22Rv1 (cell line): Measurements from ENCODE around the gene UBE4B.

Experiments used
- ZFX ChIP-seq: fragments of 450-650 bp; IDR thresholded peaks from 2 replicates; pipeline ENCODE4 v1.6.1; 2017; ENCODE audit warnings: antibody characterized with exemption, borderline replicate concordance
- TF ChIP-seq, protein P1 (sequence below): fragments of 450-650 bp; IDR thresholded peaks from 2 replicates; pipeline ENCODE4 v1.5.1; 2017; ENCODE audit warnings: mild to moderate bottlenecking

DNA sequence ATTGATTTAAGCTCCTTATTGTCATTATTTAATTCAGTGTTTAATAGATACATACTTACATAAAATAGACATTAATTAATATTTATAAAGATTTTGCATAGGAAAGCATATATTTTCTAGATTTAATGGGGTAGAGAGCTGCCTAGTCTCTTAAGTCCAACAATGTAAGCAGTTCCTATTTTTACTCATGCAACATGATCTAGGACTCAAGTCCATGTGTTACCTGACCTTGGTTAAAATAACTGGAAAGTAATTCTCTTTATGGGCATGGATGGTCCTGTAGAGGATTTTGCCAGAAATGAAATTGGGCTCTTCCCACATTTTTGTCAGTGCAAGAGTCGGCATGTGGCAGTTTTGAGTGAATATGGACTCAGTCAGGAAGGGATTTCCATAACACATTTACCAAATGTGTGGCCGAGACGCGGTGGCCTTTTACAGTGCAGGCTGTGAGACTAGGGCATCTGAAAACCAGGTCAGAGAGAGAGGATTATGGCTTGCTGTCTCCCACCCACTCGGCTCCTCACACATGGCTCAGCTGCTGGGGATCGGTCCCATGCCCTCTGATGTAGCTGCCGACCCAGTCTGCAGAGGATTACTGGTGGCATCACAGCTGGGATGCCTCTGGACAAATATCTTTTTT lies 171.4 kb downstream of the UBE4B start:
- TF ChIP-seq, protein P1, sequence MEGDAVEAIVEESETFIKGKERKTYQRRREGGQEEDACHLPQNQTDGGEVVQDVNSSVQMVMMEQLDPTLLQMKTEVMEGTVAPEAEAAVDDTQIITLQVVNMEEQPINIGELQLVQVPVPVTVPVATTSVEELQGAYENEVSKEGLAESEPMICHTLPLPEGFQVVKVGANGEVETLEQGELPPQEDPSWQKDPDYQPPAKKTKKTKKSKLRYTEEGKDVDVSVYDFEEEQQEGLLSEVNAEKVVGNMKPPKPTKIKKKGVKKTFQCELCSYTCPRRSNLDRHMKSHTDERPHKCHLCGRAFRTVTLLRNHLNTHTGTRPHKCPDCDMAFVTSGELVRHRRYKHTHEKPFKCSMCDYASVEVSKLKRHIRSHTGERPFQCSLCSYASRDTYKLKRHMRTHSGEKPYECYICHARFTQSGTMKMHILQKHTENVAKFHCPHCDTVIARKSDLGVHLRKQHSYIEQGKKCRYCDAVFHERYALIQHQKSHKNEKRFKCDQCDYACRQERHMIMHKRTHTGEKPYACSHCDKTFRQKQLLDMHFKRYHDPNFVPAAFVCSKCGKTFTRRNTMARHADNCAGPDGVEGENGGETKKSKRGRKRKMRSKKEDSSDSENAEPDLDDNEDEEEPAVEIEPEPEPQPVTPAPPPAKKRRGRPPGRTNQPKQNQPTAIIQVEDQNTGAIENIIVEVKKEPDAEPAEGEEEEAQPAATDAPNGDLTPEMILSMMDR: no peak
- no peak for TF ChIP-seq ZFX
